Panc1 (cell line): Measurements from ENCODE around the gene ZMAT5. TPM values are rescaled to one million over a fixed set of nuclear protein-coding genes. Genes with fewer than 3 reads are reported as not detected.

Source experiments
- ATAC-seq: fragments of 200-7000 bp; cut with Tn5 transposase; 2 replicates; pipeline ENCODE4 v1.9.1; 2020; ENCODE audit warnings: mild to moderate bottlenecking, moderate library complexity
- BruUV-seq: library from RNA; stranded (reverse); fragments of 400-500 nt; replicated peaks from 2 replicates; lab custom pipeline; 2021; lab: Mats Ljungman, UMichigan
- CTCF ChIA-PET: fragments of 300-600 bp; sonication (Branson Sonifier 250); formaldehyde crosslinking; loops from one replicate; lab custom pipeline; 2022; ENCODE audit warnings: antibody characterized with exemption; lab: Charles Lee
- POLR2A ChIA-PET: fragments of 300-600 bp; sonication (Branson Sonifier 250); formaldehyde crosslinking; loops from one replicate; lab custom pipeline; 2022; ENCODE audit warnings: antibody characterized with exemption; lab: Charles Lee
- DNase-seq: peaks from one replicate; pipeline ENCODE4 v3.0.0-alpha.2; 2010; ENCODE audit warnings: low read depth, low spot score
- H3K27ac ChIP-seq: 2 replicates; pipeline ENCODE4 v1.5.1; 2011; ENCODE audit warnings: mild to moderate bottlenecking, low read length, inconsistent platforms
- H3K27me3 ChIP-seq: fragments of 200-500 bp; sonication (Bioruptor generic); 2 replicates; pipeline ENCODE4 v1.6.0; 2014; ENCODE audit warnings: low read length, inconsistent platforms; ENCODE audit not compliant: control insufficient read depth, insufficient read depth
- H3K36me3 ChIP-seq: fragments of 200-500 bp; sonication (Bioruptor generic); 2 replicates; pipeline ENCODE4 v1.5.1; 2014; ENCODE audit warnings: inconsistent platforms, mild to moderate bottlenecking, low read length, moderate library complexity; ENCODE audit not compliant: control insufficient read depth, insufficient read depth
- H3K4me1 ChIP-seq: 2 replicates; pipeline ENCODE4 v1.5.1; 2011; ENCODE audit warnings: inconsistent platforms, mild to moderate bottlenecking, low read length, moderate library complexity; ENCODE audit not compliant: control insufficient read depth, insufficient read depth
- H3K4me3 ChIP-seq, 2 experiments: 2 replicates each; pipeline ENCODE4 v1.5.1; 2011 to 2012; ENCODE audit warnings: low read depth in 2 of 2, low read length in 2 of 2, mild to moderate bottlenecking in 2 of 2, inconsistent platforms in 1 of 2, moderate library complexity in 1 of 2
- H3K9me3 ChIP-seq: fragments of 200-500 bp; sonication (Bioruptor generic); 2 replicates; pipeline ENCODE4 v1.5.1; 2014; ENCODE audit warnings: low read depth, mild to moderate bottlenecking, inconsistent platforms, low read length, moderate library complexity; ENCODE audit not compliant: control insufficient read depth, insufficient read depth
- CTCF ChIP-seq: fragments of 450-650 bp; IDR thresholded peaks from 2 replicates; pipeline ENCODE4 v1.5.1; 2017; ENCODE audit warnings: mild to moderate bottlenecking
- POLR2AphosphoS5 ChIP-seq: IDR thresholded peaks from 2 replicates; pipeline ENCODE4 v1.6.1; 2012; ENCODE audit warnings: mild to moderate bottlenecking, low read depth, low read length, moderate library complexity
- SIN3A ChIP-seq: IDR thresholded peaks from 2 replicates; pipeline ENCODE4 v1.6.1; 2012; ENCODE audit warnings: low read depth, mild to moderate bottlenecking, low read length, moderate library complexity, borderline replicate concordance; ENCODE audit not compliant: insufficient read depth
- TCF7L2 ChIP-seq: IDR thresholded peaks from 2 replicates; pipeline ENCODE4 v1.6.1; 2011; ENCODE audit warnings: mild to moderate bottlenecking, low read depth, low read length, inconsistent platforms
- in situ Hi-C: cut with HindIII; loops from 2 replicates; pipeline ENCODE4 v1.10.0; 2016; ENCODE audit warnings: low sequenced_read_pairs, low pct_unique_long_range_greater_than_20kb
- intact Hi-C: fragments of 100-400 bp; cut with micrococcal nuclease; formaldehyde crosslinking; loops from one replicate; pipeline ENCODE4 v1.10.0; 2022; ENCODE audit not compliant: unreplicated experiment
- total RNA-seq: library from RNA; stranded (reverse); gene quantifications from one replicate; pipeline ENCODE4 v1.2.1, GENCODE V29; 2021; ENCODE audit not compliant: unreplicated experiment
- TF ChIP-seq, protein P1 (sequence below), 2 experiments: IDR thresholded peaks; 2 replicates each; pipeline ENCODE4 v1.6.1; 2011 to 2012; ENCODE audit warnings: low read depth in 2 of 2, control low read depth in 1 of 2, low read length in 1 of 2, mild to moderate bottlenecking in 1 of 2, moderate library complexity in 1 of 2; ENCODE audit not compliant: insufficient read depth in 1 of 2

The ZMAT5 gene
- total RNA-seq, 1 experiment from 2014 or later: 22.4 TPM

GRCh38 chr22:29753808-29754657 lies 12.8 kb downstream of the ZMAT5 start:
- in situ Hi-C loops: no loop called here
- no peak overlapping the region for H3K27ac ChIP-seq
- ATAC-seq (no peak), DNase-seq (no peak)
- no peak overlapping the region for H3K4me3 ChIP-seq
- H3K4me1 ChIP-seq: no peaks in the 10 kb centered on the region
- CTCF ChIA-PET: no interaction called here
- intact Hi-C loops: no loop called here
- H3K36me3 ChIP-seq: no peaks in the 10 kb centered on the region
- no peaks in the 10 kb centered on the region for H3K9me3 ChIP-seq
- H3K27me3 ChIP-seq: no peaks in the 10 kb centered on the region
- no TSS peak for BruUV-seq
- TF ChIP-seq SIN3A (no peak), POLR2AphosphoS5 (no peak), CTCF (no peak), TCF7L2 (no peak)
- TF ChIP-seq, protein P1, sequence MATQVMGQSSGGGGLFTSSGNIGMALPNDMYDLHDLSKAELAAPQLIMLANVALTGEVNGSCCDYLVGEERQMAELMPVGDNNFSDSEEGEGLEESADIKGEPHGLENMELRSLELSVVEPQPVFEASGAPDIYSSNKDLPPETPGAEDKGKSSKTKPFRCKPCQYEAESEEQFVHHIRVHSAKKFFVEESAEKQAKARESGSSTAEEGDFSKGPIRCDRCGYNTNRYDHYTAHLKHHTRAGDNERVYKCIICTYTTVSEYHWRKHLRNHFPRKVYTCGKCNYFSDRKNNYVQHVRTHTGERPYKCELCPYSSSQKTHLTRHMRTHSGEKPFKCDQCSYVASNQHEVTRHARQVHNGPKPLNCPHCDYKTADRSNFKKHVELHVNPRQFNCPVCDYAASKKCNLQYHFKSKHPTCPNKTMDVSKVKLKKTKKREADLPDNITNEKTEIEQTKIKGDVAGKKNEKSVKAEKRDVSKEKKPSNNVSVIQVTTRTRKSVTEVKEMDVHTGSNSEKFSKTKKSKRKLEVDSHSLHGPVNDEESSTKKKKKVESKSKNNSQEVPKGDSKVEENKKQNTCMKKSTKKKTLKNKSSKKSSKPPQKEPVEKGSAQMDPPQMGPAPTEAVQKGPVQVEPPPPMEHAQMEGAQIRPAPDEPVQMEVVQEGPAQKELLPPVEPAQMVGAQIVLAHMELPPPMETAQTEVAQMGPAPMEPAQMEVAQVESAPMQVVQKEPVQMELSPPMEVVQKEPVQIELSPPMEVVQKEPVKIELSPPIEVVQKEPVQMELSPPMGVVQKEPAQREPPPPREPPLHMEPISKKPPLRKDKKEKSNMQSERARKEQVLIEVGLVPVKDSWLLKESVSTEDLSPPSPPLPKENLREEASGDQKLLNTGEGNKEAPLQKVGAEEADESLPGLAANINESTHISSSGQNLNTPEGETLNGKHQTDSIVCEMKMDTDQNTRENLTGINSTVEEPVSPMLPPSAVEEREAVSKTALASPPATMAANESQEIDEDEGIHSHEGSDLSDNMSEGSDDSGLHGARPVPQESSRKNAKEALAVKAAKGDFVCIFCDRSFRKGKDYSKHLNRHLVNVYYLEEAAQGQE (IDR thresholded peaks at IDR 0.05; ENCODE audit: insufficient read depth in 1 of 2, low read depth in 2 of 2, low read length in 1 of 2): no peak
- POLR2A ChIA-PET: no interaction called here

- ATAC-seq: no peak
- CTCF ChIA-PET: no interaction called here
- no peaks in the 10 kb centered on the region for H3K4me1 ChIP-seq
Observed at GRCh38 chr22:29751669-29752068, 15.1 kb downstream of the ZMAT5 start.

More at GRCh38 chr22:29751669-29752068, 15.1 kb downstream of the ZMAT5 start:
- no TSS peak for BruUV-seq
- in situ Hi-C loops: no loop called here
- no peaks in the 10 kb centered on the region for H3K27me3 ChIP-seq
- POLR2A ChIA-PET: no interaction called here
- no peak for DNase-seq
- no peak for TF ChIP-seq POLR2AphosphoS5
- TF ChIP-seq SIN3A: no peak
- TF ChIP-seq TCF7L2: no peak
- no peak for TF ChIP-seq CTCF
- TF ChIP-seq, protein P1 (IDR thresholded peaks at IDR 0.05; ENCODE audit: insufficient read depth in 1 of 2, low read depth in 2 of 2, low read length in 1 of 2): no peak
- no peaks in the 10 kb centered on the region for H3K36me3 ChIP-seq
- intact Hi-C loops: no loop called here
- H3K27ac ChIP-seq: no peak overlapping the region
- no peaks in the 10 kb centered on the region for H3K9me3 ChIP-seq
- no peak overlapping the region for H3K4me3 ChIP-seq
